HG02623 (cell line): ENCODE data around the gene AACS.
"Not testable (repeated sequence)": the region's sequence is repeated elsewhere in the genome, so short reads cannot be mapped to it uniquely, and the experiment has no call there.

Source experiments
- ATAC-seq: cut with Tn5 transposase; IDR thresholded peaks from one replicate; pipeline ENCODE4 v1.9.1; 2021; ENCODE audit warnings: moderate library complexity; ENCODE audit not compliant: unreplicated experiment

AACS gene

DNA sequence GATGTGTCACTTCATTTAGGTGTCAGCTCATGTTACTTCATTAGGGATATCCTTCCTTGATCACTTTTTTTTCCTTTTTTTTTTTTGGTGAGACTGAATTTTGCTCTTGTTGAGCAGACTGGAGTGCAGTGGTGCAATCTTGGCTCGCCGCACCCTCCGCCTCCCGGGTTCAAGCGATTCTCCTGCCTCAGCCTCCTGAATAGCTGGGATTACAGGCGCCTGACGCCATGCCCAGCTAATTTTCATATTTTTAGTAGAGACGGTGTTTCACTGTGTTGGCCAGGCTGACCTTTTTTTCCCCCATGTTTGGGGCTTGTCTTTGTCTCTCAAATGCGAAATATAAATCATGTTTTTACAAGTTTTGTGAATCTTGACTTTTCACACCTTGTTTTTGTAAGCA lies 9.6 kb upstream of the AACS start:
- ATAC-seq = no peak

- no peak for ATAC-seq
Measured at GRCh38 chr12:125056306-125056705, 8.9 kb upstream of the AACS start.

DNA sequence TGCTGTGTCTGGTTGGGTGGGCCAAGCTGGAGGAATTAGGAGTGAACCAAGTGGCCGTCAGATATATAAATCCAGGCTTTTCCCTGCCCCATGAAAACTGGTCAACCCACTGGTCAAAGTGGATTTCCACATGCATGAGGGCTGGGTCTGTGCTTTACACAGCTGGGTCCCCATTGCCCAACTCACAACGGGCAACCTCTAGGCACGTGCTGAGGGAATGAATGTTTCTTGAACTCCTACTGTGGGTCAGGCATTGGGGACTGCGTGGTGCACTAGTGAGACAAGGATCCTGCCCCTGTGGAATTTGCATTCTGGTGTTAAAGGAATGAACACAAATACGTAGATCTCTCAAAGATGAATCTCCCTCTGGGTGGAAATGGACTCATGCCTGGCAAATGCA lies 7.5 kb upstream of the AACS start:
- no peak for ATAC-seq

GRCh38 chr12:125061229-125061628 lies 4.0 kb upstream of the AACS start:
- ATAC-seq = no peak

DNA sequence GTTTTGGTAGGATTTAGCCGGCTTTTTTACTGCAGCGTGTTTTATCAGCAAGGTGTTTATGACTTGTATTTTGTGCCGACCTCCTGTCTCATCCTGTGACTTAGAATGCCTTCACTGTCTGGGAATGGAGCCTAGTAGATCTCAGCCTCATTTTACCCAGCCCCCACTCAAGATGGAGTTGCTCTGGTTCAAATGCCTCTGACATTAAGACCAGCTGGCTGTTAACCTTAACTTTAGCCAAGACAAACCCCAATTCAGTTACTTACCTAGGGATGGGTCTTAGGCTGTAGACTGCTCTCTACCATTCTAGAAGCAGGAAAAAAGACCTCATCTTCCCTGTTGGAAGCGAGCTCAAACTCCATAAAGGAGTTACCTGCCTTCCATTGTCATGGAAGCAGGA lies 1.7 kb upstream of the AACS start:
- not testable (repeated sequence) for ATAC-seq

GRCh38 chr12:125064492-125064891 lies 743 bp upstream of the AACS start:
- no peak for ATAC-seq

DNA sequence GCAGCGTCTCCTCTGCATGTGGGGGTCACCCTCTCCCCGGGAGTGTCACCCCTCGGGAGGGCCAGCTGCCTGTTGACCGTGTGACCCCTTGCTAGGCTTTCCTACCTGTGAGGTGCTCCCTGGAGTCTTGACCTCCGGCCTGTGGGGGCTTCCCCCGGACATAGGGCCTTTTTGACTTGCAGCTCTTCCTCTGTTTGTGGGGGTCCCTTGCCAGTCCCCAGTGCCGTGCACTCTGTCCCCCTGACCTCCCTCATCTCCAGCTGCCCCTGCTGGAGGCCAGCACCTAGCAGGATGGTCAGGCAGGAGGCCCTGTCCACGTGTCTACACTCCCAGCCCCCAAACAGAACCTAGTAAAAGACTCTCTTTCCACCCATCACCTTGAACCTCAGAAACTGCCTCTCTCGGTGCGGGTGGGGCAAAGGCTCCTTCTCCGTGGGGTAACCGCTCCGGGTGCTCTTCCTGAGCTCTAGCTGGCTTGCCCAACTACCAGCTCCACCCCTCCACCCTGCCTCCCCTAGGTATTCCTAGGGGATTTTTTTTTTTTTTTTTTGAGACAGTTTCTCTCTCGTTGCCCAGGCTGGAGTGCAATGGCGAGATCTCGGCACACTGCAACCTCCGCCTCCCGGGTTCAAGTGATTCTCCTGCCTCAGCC lies 810 bp downstream of the AACS start:
- ATAC-seq = no peak

DNA sequence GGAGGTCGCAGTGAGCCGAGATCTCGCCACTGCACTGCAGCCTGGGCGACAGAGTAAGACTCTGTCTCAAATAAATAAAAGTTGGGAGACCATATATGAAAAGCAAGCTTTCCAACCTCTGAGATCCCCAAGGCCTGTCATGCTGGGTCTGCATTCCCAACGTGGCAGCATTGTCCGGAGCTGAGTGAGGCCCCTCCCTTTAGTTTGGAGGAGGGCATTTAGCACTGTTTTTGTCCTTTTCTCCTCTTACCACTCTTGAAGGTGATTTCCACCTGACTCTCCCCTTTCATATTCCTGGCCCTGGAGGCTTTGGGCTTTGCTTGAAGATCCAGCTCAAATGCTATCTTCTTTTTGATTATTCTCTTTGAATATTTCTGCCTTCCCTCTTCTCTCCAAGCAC lies 3.2 kb downstream of the AACS start:
- no peak for ATAC-seq

GRCh38 chr12:125069616-125070015 lies 4.4 kb downstream of the AACS start:
- no peak for ATAC-seq

GRCh38 chr12:125070112-125070511 lies 4.9 kb downstream of the AACS start:
- no peak for ATAC-seq

GRCh38 chr12:125070661-125071390 lies 5.6 kb downstream of the AACS start:
- no peak for ATAC-seq

GRCh38 chr12:125071456-125071855 lies 6.2 kb downstream of the AACS start:
- ATAC-seq = no peak

- no peak for ATAC-seq
Measured at GRCh38 chr12:125072496-125072895, 7.3 kb downstream of the AACS start.

DNA sequence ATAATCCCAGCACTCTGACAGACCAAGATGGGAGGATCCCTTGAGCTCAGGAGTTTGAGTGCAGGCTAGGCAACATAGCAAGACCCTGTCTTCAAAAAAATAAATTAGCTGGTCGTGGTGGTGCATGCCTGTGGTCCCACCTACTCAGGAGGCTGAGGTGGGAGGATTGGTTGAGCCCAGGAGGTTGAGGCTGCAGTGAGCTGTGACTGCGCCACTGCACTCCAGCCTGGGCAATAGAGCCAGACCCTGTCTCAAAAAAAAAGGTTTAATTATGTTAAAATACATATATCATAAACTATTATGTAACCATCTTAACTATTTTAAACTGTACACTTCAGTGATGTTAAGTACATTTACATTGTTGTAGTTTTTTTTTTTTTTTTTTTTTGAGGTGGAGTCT lies 9.1 kb downstream of the AACS start:
- ATAC-seq = not testable (repeated sequence)

GRCh38 chr12:125076103-125076502 lies 10.9 kb downstream of the AACS start:
- ATAC-seq = no peak

DNA sequence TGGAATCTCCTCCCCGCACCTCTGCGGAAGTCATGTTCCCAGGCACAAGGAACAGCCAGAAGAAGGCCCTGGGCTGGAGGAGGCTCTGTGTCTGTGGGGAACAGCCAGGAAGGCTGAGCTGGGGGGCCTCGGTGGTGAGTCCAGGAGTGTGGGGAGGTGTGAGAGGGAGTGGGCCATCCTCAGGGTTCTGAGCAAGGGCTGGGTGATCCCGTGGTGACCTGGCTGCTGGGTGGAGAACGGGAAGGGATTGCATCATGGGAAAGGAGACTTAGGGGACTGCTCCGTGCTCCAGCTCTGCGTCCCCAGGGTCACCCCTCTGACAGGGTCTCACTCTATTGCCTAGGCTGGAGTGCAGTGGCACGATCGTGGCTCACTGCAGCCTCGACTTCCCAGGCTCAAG lies 13.8 kb downstream of the AACS start:
- no peak for ATAC-seq

- no peak for ATAC-seq
Measured at GRCh38 chr12:125079648-125080645, 14.7 kb downstream of the AACS start.

GRCh38 chr12:125081427-125081826 lies 16.2 kb downstream of the AACS start:
- no peak for ATAC-seq

- no peak for ATAC-seq
Measured at GRCh38 chr12:125083072-125083471, 17.8 kb downstream of the AACS start.

DNA sequence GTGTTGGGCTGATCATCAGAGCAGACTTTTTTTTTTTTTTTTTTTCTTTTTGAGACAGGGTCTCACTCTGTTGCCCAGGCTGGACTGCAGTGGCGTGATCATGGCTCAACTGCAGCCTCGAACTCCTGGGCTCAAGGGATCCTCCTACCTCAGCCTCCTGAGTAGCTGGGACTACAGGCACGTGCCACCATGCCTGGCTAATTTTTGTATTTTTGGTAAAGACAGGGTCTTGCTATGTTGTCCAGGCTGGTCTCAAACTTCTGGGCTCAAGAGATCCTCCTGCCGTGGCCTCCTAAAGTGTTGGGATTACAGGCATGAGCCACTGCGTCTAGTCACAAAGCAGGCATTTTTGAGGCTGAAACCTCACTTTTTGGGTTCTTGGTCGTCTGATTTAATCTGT lies 23.0 kb downstream of the AACS start:
- not testable (repeated sequence) for ATAC-seq

- no peak for ATAC-seq
Measured at GRCh38 chr12:125089083-125089482, 23.8 kb downstream of the AACS start.

GRCh38 chr12:125089626-125090025 lies 24.4 kb downstream of the AACS start:
- no peak for ATAC-seq
